Stomach (tissue), 9 donors: Measurements from ENCODE around the gene PLEKHA5. TPM values are rescaled to one million over a fixed set of nuclear protein-coding genes. Genes with fewer than 3 reads are reported as not detected.
A peak's percentile ranks its signal among the peaks of the same experiment; 100 is the strongest.

ENCODE experiments used
- DNase-seq, 2 donors: peaks; one replicate each; pipeline versions ENCODE4 v3.0.0 to v3.0.0-alpha.2; 2013 to 2019
- H3K27ac ChIP-seq, 5 donors: fragments of 200-600 bp in 4 of 5; sonication (generic) in 4 of 5; one replicate each; pipeline ENCODE4 v1.5.1; 2013 to 2019; ENCODE audit warnings: mild to moderate bottlenecking in 1 of 5, moderate library complexity in 1 of 5
- H3K27me3 ChIP-seq, 3 donors: fragments of 200-600 bp; sonication (generic); one replicate each; pipeline ENCODE4 v1.5.1; 2017 to 2019; ENCODE audit warnings: mixed run types in 1 of 3
- H3K36me3 ChIP-seq, 4 donors: fragments of 200-600 bp; sonication (generic); 1 replicate in 3 of 4; 2 replicates in 1 of 4; pipeline ENCODE4 v1.5.1; 2016 to 2019
- H3K4me1 ChIP-seq, 4 donors: fragments of 200-600 bp; sonication (generic); one replicate each; pipeline ENCODE4 v1.5.1; 2016 to 2019
- H3K4me3 ChIP-seq, 4 donors: fragments of 200-600 bp; sonication (generic) in 3 of 4; one replicate each; pipeline ENCODE4 v1.5.1; 2016 to 2019; ENCODE audit warnings: mild to moderate bottlenecking in 1 of 4
- H3K9me3 ChIP-seq, 4 donors: fragments of 200-600 bp; sonication (generic); one replicate each; pipeline ENCODE4 v1.5.1; 2016 to 2019
- CTCF ChIP-seq, 7 experiments: fragments of 450-650 bp in 4 of 7; fragments of 200-600 bp in 3 of 7; sonication (generic) in 3 of 7; IDR thresholded peaks; one replicate each; pipeline ENCODE4 v1.5.1; 2016 to 2019; ENCODE audit warnings: antibody characterized with exemption in 7 of 7, control low read depth in 2 of 7, mild to moderate bottlenecking in 1 of 7
- EP300 ChIP-seq: sonication (generic); formaldehyde crosslinking; IDR thresholded peaks from one replicate; pipeline ENCODE4 v1.6.1; 2017; ENCODE audit warnings: antibody characterized with exemption
- POLR2A ChIP-seq, 4 donors: fragments of 450-650 bp; IDR thresholded peaks; one replicate each; pipeline ENCODE4 v1.6.1; 2016; ENCODE audit warnings: antibody characterized with exemption in 4 of 4, control low read depth in 2 of 4, mild to moderate bottlenecking in 1 of 4, moderate library complexity in 1 of 4
- POLR2AphosphoS5 ChIP-seq, 3 donors: sonication (generic); formaldehyde crosslinking; IDR thresholded peaks; one replicate each; pipeline ENCODE4 v1.6.1; 2016; ENCODE audit warnings: antibody characterized with exemption in 3 of 3
- WGBS, 5 donors: extraction: QIAGEN DNeasy Blood & Tissue Kit in 3 of 5; methylation state at CpG; one replicate each; pipeline versions ENCODE4 v1.1.5 to v1.1.7; 2013 to 2018; 5-methylcytosine and 5-hydroxymethylcytosine counted together
- intact Hi-C: fragments of 100-400 bp; cut with DNase I; formaldehyde crosslinking; loops from one replicate; pipeline ENCODE4 v1.15.1; 2023; ENCODE audit warnings: low total_unique reads
- polyA plus RNA-seq, 3 donors: library from polyadenylated mRNA; stranded (reverse); fragments of 200-250 nt; gene quantifications; one replicate each; pipeline ENCODE4 v1.2.3, GENCODE V29; 2013
- total RNA-seq, 5 donors: library from RNA; depleted of rRNA; stranded (reverse); fragments of >200 nt; gene quantifications; one replicate each; pipeline versions ENCODE4 v1.1.0 to v1.2.3, GENCODE V29; 2014 to 2016
- donor health status: healthy with polysubstance abuse.
- donor health status: Bipolar disorder and iron deficiency.
- donor health status: healthy.

PLEKHA5 gene
- total and polyA plus RNA-seq, 8 donors: 13.8 to 156 (median 36.6) TPM

DNA sequence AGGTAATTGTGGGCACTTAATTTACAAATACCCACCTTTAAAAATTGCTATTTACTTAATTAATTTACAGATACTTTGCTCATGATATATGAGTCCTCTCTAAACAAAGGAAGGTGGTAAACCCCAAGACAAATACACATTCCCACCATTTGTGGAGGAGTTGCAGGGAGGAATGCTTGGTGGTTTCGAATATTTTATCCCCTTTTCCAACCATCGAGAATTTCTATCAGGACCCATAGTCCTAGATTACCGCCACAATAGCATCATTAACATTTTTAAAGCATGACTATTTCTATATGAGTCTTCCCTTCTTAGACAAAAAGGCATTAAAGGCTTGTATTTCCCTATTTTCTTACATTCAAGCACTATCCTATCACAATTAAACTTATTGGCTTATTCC, 34.2 kb upstream of the PLEKHA5 start:
- H3K36me3 ChIP-seq: no peaks in the 10 kb centered on the region
- H3K27ac ChIP-seq: no peak overlapping the region
- intact Hi-C loops: no loop called here
- H3K9me3 ChIP-seq: no peaks in the 10 kb centered on the region
- TF ChIP-seq POLR2AphosphoS5 (IDR thresholded peaks at IDR 0.05) (no peak), EP300 (no peak), POLR2A (IDR thresholded peaks at IDR 0.05) (no peak), CTCF (IDR thresholded peaks at IDR 0.05) (no peak)
- H3K27me3 ChIP-seq: no peaks in the 10 kb centered on the region
- DNase-seq: no peak
- no peak overlapping the region for H3K4me3 ChIP-seq
- peaks cover 0 to 13% (median 7%) of the 10 kb centered on the region in 4 donors for H3K4me1 ChIP-seq
- WGBS, 5 donors: 93 to 98% (median 94%) methylated on average over 3 of the region's 3 CpGs

- WGBS, 5 donors: 70 to 80% (median 78%) methylated on average over 8 of the region's 8 CpGs
- TF ChIP-seq CTCF (IDR thresholded peaks at IDR 0.05) (no peak), POLR2AphosphoS5 (IDR thresholded peaks at IDR 0.05) (no peak)
- peak in 1 of 2 donors; percentile 56 for DNase-seq
- Histone ChIP-seq H3K27ac (peak overlapping the region in 2 of 5 donors; percentile 17 to 57), H3K36me3 (no peaks in the 10 kb centered on the region), H3K4me1 (peaks cover 0 to 13% (median 7%) of the 10 kb centered on the region in 4 donors), H3K9me3 (no peaks in the 10 kb centered on the region), H3K27me3 (no peaks in the 10 kb centered on the region), H3K4me3 (no peak overlapping the region)
- intact Hi-C loops: no loop called here
Measured at GRCh38 chr12:19095756-19096480, 33.6 kb upstream of the PLEKHA5 start.

GRCh38 chr12:19105463-19105862, 24.1 kb upstream of the PLEKHA5 start:
- Histone ChIP-seq H3K4me1 (no peaks in the 10 kb centered on the region), H3K36me3 (no peaks in the 10 kb centered on the region), H3K27me3 (no peaks in the 10 kb centered on the region), H3K9me3 (no peaks in the 10 kb centered on the region), H3K4me3 (no peak overlapping the region), H3K27ac (no peak overlapping the region)
- 81 to 96% (median 87%) methylated on average over 3 of the region's 3 CpGs for WGBS, 5 donors
- no peak for TF ChIP-seq EP300
- TF ChIP-seq CTCF (IDR thresholded peaks at IDR 0.05): no peak
- TF ChIP-seq POLR2AphosphoS5 (IDR thresholded peaks at IDR 0.05): no peak
- TF ChIP-seq POLR2A (IDR thresholded peaks at IDR 0.05): no peak
- intact Hi-C loops: no loop called here
- no peak for DNase-seq

DNA sequence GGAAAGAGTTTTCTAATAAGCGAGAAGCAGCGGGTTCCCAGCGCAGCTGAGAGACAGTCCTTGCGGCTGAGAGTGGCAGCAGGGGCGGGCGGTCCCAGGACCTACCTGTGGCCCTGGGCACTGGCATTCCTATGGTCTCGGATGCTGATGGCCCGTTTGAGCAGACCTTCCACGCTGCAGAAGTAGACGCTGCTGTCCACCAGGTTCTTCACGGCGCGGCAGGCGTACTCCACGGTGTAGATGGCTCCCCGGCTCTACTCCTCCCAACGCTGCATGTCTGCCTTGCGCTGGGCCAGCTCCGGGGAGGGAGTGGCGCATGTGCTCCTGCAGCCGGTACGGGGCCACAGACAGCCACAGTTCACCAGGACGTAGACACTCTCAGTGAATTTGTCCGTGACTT, 21.8 kb upstream of the PLEKHA5 start:
- no peak overlapping the region for H3K4me3 ChIP-seq
- whole genome bisulfite sequencing, 5 donors: 94 to 99% (median 96%) methylated on average over 21 to 24 of the region's 24 CpGs
- no peak overlapping the region for H3K27ac ChIP-seq
- no peak for TF ChIP-seq CTCF (IDR thresholded peaks at IDR 0.05)
- no peak for TF ChIP-seq POLR2AphosphoS5 (IDR thresholded peaks at IDR 0.05)
- no peak for TF ChIP-seq EP300
- no peak for TF ChIP-seq POLR2A (IDR thresholded peaks at IDR 0.05)
- H3K9me3 ChIP-seq: no peaks in the 10 kb centered on the region
- intact Hi-C loops: no loop called here
- H3K27me3 ChIP-seq: no peaks in the 10 kb centered on the region
- H3K36me3 ChIP-seq: no peaks in the 10 kb centered on the region
- no peak for DNase-seq
- no peaks in the 10 kb centered on the region for H3K4me1 ChIP-seq
